Stimulated activated naive CD4-positive, alpha-beta T cell (primary cell): Measurements from ENCODE around the gene ZNF281.
"Not testable (repeated sequence)": the region's sequence is repeated elsewhere in the genome, so short reads cannot be mapped to it uniquely, and the experiment has no call there.

Experiments used
- DNase-seq, 6 experiments: peaks; one replicate each; lab custom pipeline; 2025; lab: John Stamatoyannopoulos, UW

The ZNF281 gene

GRCh38 chr1:200409761-200410565 lies at the start of gene ZNF281:
Gene ZNF281, minus strand, starts transcription at chr1:200410036. Its CDS starts 331 bp downstream, at chr1:200409705.
- peak; percentile 86 to 95 (median 91) for DNase-seq

- no peak for DNase-seq
These were observed 48.9 kb upstream of the ZNF281 start for GRCh38 chr1:200458780-200459179.

GRCh38 chr1:200457810-200458209 lies 48.0 kb upstream of the ZNF281 start:
- DNase-seq, result no peak

GRCh38 chr1:200454425-200454824 lies 44.6 kb upstream of the ZNF281 start:
- no peak for DNase-seq

GRCh38 chr1:200453553-200453905 lies 43.7 kb upstream of the ZNF281 start:
- no peak for DNase-seq

- DNase-seq, result no peak
These were observed 43.2 kb upstream of the ZNF281 start for GRCh38 chr1:200452850-200453552.

GRCh38 chr1:200448034-200448762 lies 38.4 kb upstream of the ZNF281 start:
- no peak for DNase-seq

GRCh38 chr1:200445213-200445612 lies 35.4 kb upstream of the ZNF281 start:
- no peak for DNase-seq

- no peak for DNase-seq
These were observed 34.6 kb upstream of the ZNF281 start for GRCh38 chr1:200444478-200444877.

GRCh38 chr1:200443860-200444259 lies 34.0 kb upstream of the ZNF281 start:
- no peak for DNase-seq

GRCh38 chr1:200442537-200443156 lies 32.8 kb upstream of the ZNF281 start:
- no peak for DNase-seq

- DNase-seq, result no peak
These were observed 32.2 kb upstream of the ZNF281 start for GRCh38 chr1:200442023-200442422.

GRCh38 chr1:200438911-200439310 lies 29.1 kb upstream of the ZNF281 start:
- DNase-seq, result no peak

- not testable (repeated sequence) for DNase-seq
These were observed 28.6 kb upstream of the ZNF281 start for GRCh38 chr1:200438413-200438812.

GRCh38 chr1:200437556-200438203 lies 27.8 kb upstream of the ZNF281 start:
- DNase-seq, result peak in 2 of 6 experiments; percentile 7 to 11

- DNase-seq, result no peak
These were observed 27.3 kb upstream of the ZNF281 start for GRCh38 chr1:200437088-200437487.

- DNase-seq, result no peak
These were observed 26.6 kb upstream of the ZNF281 start for GRCh38 chr1:200436436-200436835.

- DNase-seq, result no peak
These were observed 25.5 kb upstream of the ZNF281 start for GRCh38 chr1:200435200-200435780.

GRCh38 chr1:200433586-200433985 lies 23.8 kb upstream of the ZNF281 start:
- no peak for DNase-seq

GRCh38 chr1:200432586-200432985 lies 22.8 kb upstream of the ZNF281 start:
- DNase-seq, result no peak

- no peak for DNase-seq
These were observed 19.4 kb upstream of the ZNF281 start for GRCh38 chr1:200429221-200429751.
